ENCODE data around the gene SLF2. TPM values are rescaled to one million over a fixed set of nuclear protein-coding genes. Genes with fewer than 3 reads are reported as not detected.

The SLF2 gene
- total RNA-seq, 2 experiments from 2014 or later, result 29.0 to 31.9 TPM

GRCh38 chr10:100943508-100943907 is 30.7 kb downstream of the SLF2 start:
- no peaks in the 10 kb centered on the region for H3K9me3 Mint-ChIP-seq
- no peaks in the 10 kb centered on the region for H3K27me3 Mint-ChIP-seq
- H3K4me1 Mint-ChIP-seq (ENCODE audit: low read depth), result peaks cover 17% of the 10 kb centered on the region
- peaks cover 44% of the 10 kb centered on the region for H3K36me3 Mint-ChIP-seq (ENCODE audit: low read depth)
- DNase-seq (no peak), ATAC-seq (peak; percentile 27)
- peak overlapping the region; percentile 68 for H3K27ac Mint-ChIP-seq
- ChIA-PET CTCF (interaction anchor here (1.3 to 2.8 kb wide), 4 partner anchors 24 to 71 kb away, joined by 4 to 12 read pairs (median 6); partner anchors contain the start of gene SEMA4G), POLR2A (interaction anchor here (0.6 kb wide), 1 partner anchor 128 kb away, joined by 3 read pairs; no protein-coding TSS in a partner anchor)
- no peak for TF ChIP-seq CTCF (IDR thresholded peaks at IDR 0.05)
- H3K4me3 Mint-ChIP-seq, result peak overlapping the region; percentile 38
- intact Hi-C loops (cut with micrococcal nuclease), result no loop called here

- Mint-ChIP-seq H3K4me1 (ENCODE audit: low read depth) (peaks cover 17% of the 10 kb centered on the region), H3K36me3 (ENCODE audit: low read depth) (peaks cover 44% of the 10 kb centered on the region), H3K4me3 (no peak overlapping the region), H3K27ac (no peak overlapping the region), H3K27me3 (no peaks in the 10 kb centered on the region), H3K9me3 (no peaks in the 10 kb centered on the region)
- ChIA-PET POLR2A (interaction anchor here (1.0 kb wide), 1 partner anchor 41 kb away, joined by 3 read pairs; the partner anchor contains the start of genes MRPL43 and TWNK), CTCF (no interaction called here)
- DNase-seq, result no peak
- TF ChIP-seq CTCF (IDR thresholded peaks at IDR 0.05), result no peak
- intact Hi-C loops (cut with micrococcal nuclease), result no loop called here
- ATAC-seq, result no peak
These were observed 33.0 kb downstream of the SLF2 start for GRCh38 chr10:100945754-100946153.

GRCh38 chr10:100948916-100949315 is 36.2 kb downstream of the SLF2 start:
- ChIA-PET POLR2A (no interaction called here), CTCF (interaction anchor here (2.6 kb wide), 1 partner anchor 21 kb away, joined by 7 read pairs; the partner anchor contains the start of gene SEMA4G)
- ATAC-seq (no peak), DNase-seq (no peak)
- Mint-ChIP-seq H3K27ac (no peak overlapping the region), H3K9me3 (no peaks in the 10 kb centered on the region), H3K36me3 (ENCODE audit: low read depth) (peaks cover 28% of the 10 kb centered on the region), H3K4me1 (ENCODE audit: low read depth) (peaks cover 3% of the 10 kb centered on the region), H3K4me3 (no peak overlapping the region), H3K27me3 (no peaks in the 10 kb centered on the region)
- TF ChIP-seq CTCF (IDR thresholded peaks at IDR 0.05), result no peak
- intact Hi-C loops (cut with micrococcal nuclease), result no loop called here

- H3K4me3 Mint-ChIP-seq, result no peak overlapping the region
- peaks cover 25% of the 10 kb centered on the region for H3K36me3 Mint-ChIP-seq (ENCODE audit: low read depth)
- no peak overlapping the region for H3K27ac Mint-ChIP-seq
- no peak for ATAC-seq
- intact Hi-C loops (cut with micrococcal nuclease), result no loop called here
- no peak for DNase-seq
- ChIA-PET POLR2A (no interaction called here), CTCF (no interaction called here)
- no peak for TF ChIP-seq CTCF (IDR thresholded peaks at IDR 0.05)
- no peaks in the 10 kb centered on the region for H3K27me3 Mint-ChIP-seq
- no peaks in the 10 kb centered on the region for H3K9me3 Mint-ChIP-seq
- peaks cover 9% of the 10 kb centered on the region for H3K4me1 Mint-ChIP-seq (ENCODE audit: low read depth)
These were observed 47.5 kb downstream of the SLF2 start for GRCh38 chr10:100960251-100960650.

GRCh38 chr10:100962351-100963080 is 49.8 kb downstream of the SLF2 start:
- no peak for DNase-seq
- H3K27ac Mint-ChIP-seq, result no peak overlapping the region
- intact Hi-C loops (cut with micrococcal nuclease), result no loop called here
- peaks cover 16% of the 10 kb centered on the region for H3K36me3 Mint-ChIP-seq (ENCODE audit: low read depth)
- ATAC-seq, result no peak
- no peaks in the 10 kb centered on the region for H3K9me3 Mint-ChIP-seq
- no peak overlapping the region for H3K4me3 Mint-ChIP-seq
- H3K27me3 Mint-ChIP-seq, result no peaks in the 10 kb centered on the region
- ChIA-PET POLR2A (interaction anchor here (0.6 kb wide), 1 partner anchor 29 kb away, joined by 3 read pairs; no protein-coding TSS in a partner anchor), CTCF (interaction anchor here (0.9 to 1.2 kb wide), 3 partner anchors 34 to 54 kb away, joined by 3 read pairs; no protein-coding TSS in a partner anchor)
- no peak for TF ChIP-seq CTCF (IDR thresholded peaks at IDR 0.05)
- H3K4me1 Mint-ChIP-seq (ENCODE audit: low read depth), result no peaks in the 10 kb centered on the region

Data from activated CD8-positive, alpha-beta T cell treated with anti-CD3 and anti-CD28 coated beads for 36 hours (primary cell).